Measurements from ENCODE around the gene PLEKHA5. TPM values are rescaled to one million over a fixed set of nuclear protein-coding genes. Genes with fewer than 3 reads are reported as not detected.

Gene PLEKHA5
- total and polyA plus RNA-seq, 11 donors, result 18.1 to 72.2 (median 58.2) TPM

GRCh38 chr12:19150273-19150900 lies 20.9 kb downstream of the PLEKHA5 start:
- Histone ChIP-seq H3K4me3 (no peak overlapping the region), H3K9me3 (no peaks in the 10 kb centered on the region), H3K36me3 (peaks cover 0 to 20% (median 0%) of the 10 kb centered on the region in 9 donors), H3K4me1 (peaks cover 0 to 75% (median 11%) of the 10 kb centered on the region in 12 donors), H3K27ac (peak overlapping the region; percentile 61 to 92 (median 76)), H3K27me3 (no peaks in the 10 kb centered on the region)
- DNase-seq (peak in 3 of 5 donors; percentile 29 to 35 (median 34)), ATAC-seq (peak; percentile 81 to 95 (median 88))
- intact Hi-C loops (cut with DNase I), result no loop called here
- 38 to 63% (median 54%) methylated on average over 2 of the region's 2 CpGs for WGBS, 4 donors
- no peak for TF ChIP-seq POLR2A (IDR thresholded peaks at IDR 0.05)
- no peak for TF ChIP-seq CTCF (IDR thresholded peaks at IDR 0.05)

- no peak for TF ChIP-seq POLR2A (IDR thresholded peaks at IDR 0.05)
- no peak for TF ChIP-seq CTCF (IDR thresholded peaks at IDR 0.05)
- no peak overlapping the region for H3K4me3 ChIP-seq
- no peaks in the 10 kb centered on the region for H3K9me3 ChIP-seq
- peak overlapping the region; percentile 61 to 92 (median 76) for H3K27ac ChIP-seq
- H3K4me1 ChIP-seq, result peaks cover under 1 to 78% (median 18%) of the 10 kb centered on the region in 12 donors
- H3K27me3 ChIP-seq, result no peaks in the 10 kb centered on the region
- intact Hi-C loops (cut with DNase I), result no loop called here
- DNase-seq (no peak), ATAC-seq (peak in 2 of 4 donors; percentile 20 to 39)
- 39 to 73% (median 66%) methylated on average over 1 of the region's 1 CpG for WGBS, 4 donors
- H3K36me3 ChIP-seq, result peaks cover 0 to 20% (median 0%) of the 10 kb centered on the region in 9 donors
These were observed 21.8 kb downstream of the PLEKHA5 start for GRCh38 chr12:19151298-19151697.

GRCh38 chr12:19153396-19153795 lies 23.9 kb downstream of the PLEKHA5 start:
- H3K36me3 ChIP-seq, result peaks cover 0 to 13% (median 0%) of the 10 kb centered on the region in 9 donors
- H3K4me3 ChIP-seq, result no peak overlapping the region
- no peaks in the 10 kb centered on the region for H3K27me3 ChIP-seq
- H3K9me3 ChIP-seq, result no peaks in the 10 kb centered on the region
- 44 to 73% (median 50%) methylated on average over 2 of the region's 2 CpGs for WGBS, 4 donors
- intact Hi-C loops (cut with DNase I), result no loop called here
- no peak for TF ChIP-seq POLR2A (IDR thresholded peaks at IDR 0.05)
- TF ChIP-seq CTCF (IDR thresholded peaks at IDR 0.05), result no peak
- DNase-seq, result no peak
- H3K4me1 ChIP-seq, result peaks cover 3 to 82% (median 23%) of the 10 kb centered on the region in 12 donors
- H3K27ac ChIP-seq, result peak overlapping the region in 3 of 12 donors; percentile 30 to 74 (median 67)
- no peak for ATAC-seq

- Histone ChIP-seq H3K9me3 (no peaks in the 10 kb centered on the region), H3K27me3 (no peaks in the 10 kb centered on the region), H3K4me1 (peaks cover 3 to 86% (median 29%) of the 10 kb centered on the region in 12 donors), H3K36me3 (peaks cover 0 to 6% (median 0%) of the 10 kb centered on the region in 9 donors), H3K4me3 (no peak overlapping the region), H3K27ac (peak overlapping the region in 10 of 12 donors; percentile 51 to 74 (median 66))
- intact Hi-C loops (cut with DNase I), result no loop called here
- TF ChIP-seq POLR2A (IDR thresholded peaks at IDR 0.05) (no peak), CTCF (IDR thresholded peaks at IDR 0.05) (no peak)
- DNase-seq, result no peak
- WGBS, 4 donors, result 18 to 30% (median 26%) methylated on average over 2 of the region's 2 CpGs
- ATAC-seq, result peak in 1 of 4 donors; percentile 25
These were observed 25.2 kb downstream of the PLEKHA5 start for GRCh38 chr12:19154686-19155085.

Measured in heart left ventricle (tissue), 16 donors.